Effector memory CD4-positive, alpha-beta T cell (primary cell): ENCODE measurements around the gene SLC17A1.

Source experiments
- DNase-seq, 3 donors: peaks; one replicate each; pipeline ENCODE4 v3.0.0-alpha.2; 2020
- H3K27ac ChIP-seq: 2 replicates; pipeline ENCODE4 v1.7.0; 2013; ENCODE audit warnings: mild to moderate bottlenecking, low read length, moderate library complexity; ENCODE audit not compliant: insufficient read depth, poor library complexity, severe bottlenecking
- H3K27me3 ChIP-seq: replicated peaks from 2 replicates; pipeline ENCODE4 v1.7.0; 2013; ENCODE audit warnings: mild to moderate bottlenecking, low read length; ENCODE audit not compliant: insufficient read depth, control insufficient read depth, poor library complexity, severe bottlenecking
- H3K36me3 ChIP-seq: 2 replicates; pipeline ENCODE4 v1.7.0; 2013; ENCODE audit warnings: mild to moderate bottlenecking, low read length, moderate library complexity; ENCODE audit not compliant: control insufficient read depth, insufficient read depth
- H3K4me1 ChIP-seq: 2 replicates; pipeline ENCODE4 v1.7.0; 2013; ENCODE audit warnings: low read length, mild to moderate bottlenecking; ENCODE audit not compliant: control insufficient read depth, insufficient read depth, poor library complexity, severe bottlenecking
- H3K4me3 ChIP-seq: 2 replicates; pipeline ENCODE4 v1.7.0; 2013; ENCODE audit warnings: low read length, low read depth, mild to moderate bottlenecking; ENCODE audit not compliant: insufficient read depth, poor library complexity, severe bottlenecking
- H3K9me3 ChIP-seq: 2 replicates; pipeline ENCODE4 v1.7.0; 2013; ENCODE audit warnings: mild to moderate bottlenecking, low read length, moderate library complexity; ENCODE audit not compliant: control insufficient read depth

Gene SLC17A1

DNA sequence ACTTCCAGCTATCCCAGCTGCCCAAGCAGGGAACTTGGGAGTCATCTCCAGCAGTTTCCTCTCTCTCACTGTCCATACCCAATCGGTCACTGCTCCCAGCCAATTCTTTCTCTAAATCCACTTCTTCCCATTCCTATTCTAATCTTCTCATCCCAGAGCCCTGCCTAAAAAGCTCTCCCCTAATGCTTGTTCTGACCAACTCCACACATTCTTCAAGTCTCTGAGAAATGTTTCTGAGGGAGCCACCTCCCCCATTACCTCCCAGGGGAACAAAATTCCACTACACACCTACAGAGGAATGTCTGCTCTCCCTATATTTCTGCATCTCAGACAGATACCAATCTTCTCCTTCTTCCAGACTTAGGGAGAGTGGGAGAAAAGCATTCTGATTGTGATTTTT lies 63.3 kb downstream of the SLC17A1 start:
- Histone ChIP-seq H3K4me3 (no peak overlapping the region), H3K36me3 (no peaks in the 10 kb centered on the region), H3K27me3 (peaks cover 7% of the 10 kb centered on the region), H3K27ac (no peak overlapping the region), H3K4me1 (no peaks in the 10 kb centered on the region), H3K9me3 (no peaks in the 10 kb centered on the region)
- DNase-seq = no peak

DNA sequence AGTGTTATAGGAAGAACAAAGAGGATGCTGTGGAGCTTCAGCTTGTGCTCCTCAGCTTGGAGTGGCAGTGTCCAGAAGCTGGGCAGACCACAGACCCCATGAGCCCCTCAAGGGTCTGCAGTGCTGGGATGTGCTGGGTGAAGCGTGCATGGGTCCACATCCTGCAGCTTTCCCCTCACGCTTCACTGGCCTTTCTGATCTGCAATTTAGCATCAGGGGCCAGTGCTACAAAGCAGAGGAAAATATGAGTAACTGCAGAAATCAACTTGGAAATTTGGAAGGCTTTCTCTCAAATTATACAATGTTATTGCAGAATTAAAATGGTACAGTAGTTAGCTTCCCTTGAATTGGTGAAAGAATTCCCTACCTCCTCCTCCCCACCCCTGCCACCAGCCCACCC lies 67.2 kb downstream of the SLC17A1 start:
- H3K27ac ChIP-seq = no peak overlapping the region
- no peaks in the 10 kb centered on the region for H3K9me3 ChIP-seq
- no peaks in the 10 kb centered on the region for H3K36me3 ChIP-seq
- DNase-seq = no peak
- no peak overlapping the region for H3K4me3 ChIP-seq
- H3K27me3 ChIP-seq = peaks cover 7% of the 10 kb centered on the region
- H3K4me1 ChIP-seq = no peaks in the 10 kb centered on the region

DNA sequence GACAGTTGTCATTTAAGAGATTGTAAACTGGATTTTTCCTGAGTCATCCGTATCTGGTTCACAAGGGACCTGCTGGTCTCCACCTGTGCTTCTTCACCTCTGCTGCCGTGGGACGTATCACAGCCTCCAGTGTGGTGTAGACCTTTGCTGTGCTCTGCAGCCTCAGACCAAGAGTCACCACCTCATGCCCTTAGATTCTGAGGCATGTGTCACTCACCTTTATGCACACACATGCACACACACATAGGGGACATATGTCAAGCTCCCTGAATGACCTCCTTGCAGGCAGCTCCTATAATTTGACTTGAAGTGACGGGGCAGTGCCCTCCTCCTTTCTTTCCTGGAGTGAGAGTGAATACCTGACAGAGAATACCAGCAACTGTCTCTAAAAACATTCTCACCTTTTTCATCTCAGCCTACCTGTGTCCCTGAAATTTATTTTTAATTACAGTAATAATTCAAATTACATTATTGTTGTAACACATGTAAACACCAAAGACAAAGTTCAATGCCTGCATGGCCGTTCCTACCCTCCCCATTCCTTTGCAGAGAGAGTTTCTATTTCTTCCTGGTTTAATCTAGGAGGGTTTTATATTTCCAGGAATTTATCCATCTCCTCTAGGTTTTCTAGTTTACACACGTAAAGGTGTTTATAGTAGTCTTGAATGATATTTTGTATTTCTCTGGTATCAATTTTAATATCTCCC lies 73.8 kb downstream of the SLC17A1 start:
- no peak for DNase-seq
- H3K27ac ChIP-seq = no peak overlapping the region
- no peaks in the 10 kb centered on the region for H3K36me3 ChIP-seq
- H3K4me3 ChIP-seq = no peak overlapping the region
- peaks cover 5% of the 10 kb centered on the region for H3K27me3 ChIP-seq
- no peaks in the 10 kb centered on the region for H3K9me3 ChIP-seq
- H3K4me1 ChIP-seq = no peaks in the 10 kb centered on the region

DNA sequence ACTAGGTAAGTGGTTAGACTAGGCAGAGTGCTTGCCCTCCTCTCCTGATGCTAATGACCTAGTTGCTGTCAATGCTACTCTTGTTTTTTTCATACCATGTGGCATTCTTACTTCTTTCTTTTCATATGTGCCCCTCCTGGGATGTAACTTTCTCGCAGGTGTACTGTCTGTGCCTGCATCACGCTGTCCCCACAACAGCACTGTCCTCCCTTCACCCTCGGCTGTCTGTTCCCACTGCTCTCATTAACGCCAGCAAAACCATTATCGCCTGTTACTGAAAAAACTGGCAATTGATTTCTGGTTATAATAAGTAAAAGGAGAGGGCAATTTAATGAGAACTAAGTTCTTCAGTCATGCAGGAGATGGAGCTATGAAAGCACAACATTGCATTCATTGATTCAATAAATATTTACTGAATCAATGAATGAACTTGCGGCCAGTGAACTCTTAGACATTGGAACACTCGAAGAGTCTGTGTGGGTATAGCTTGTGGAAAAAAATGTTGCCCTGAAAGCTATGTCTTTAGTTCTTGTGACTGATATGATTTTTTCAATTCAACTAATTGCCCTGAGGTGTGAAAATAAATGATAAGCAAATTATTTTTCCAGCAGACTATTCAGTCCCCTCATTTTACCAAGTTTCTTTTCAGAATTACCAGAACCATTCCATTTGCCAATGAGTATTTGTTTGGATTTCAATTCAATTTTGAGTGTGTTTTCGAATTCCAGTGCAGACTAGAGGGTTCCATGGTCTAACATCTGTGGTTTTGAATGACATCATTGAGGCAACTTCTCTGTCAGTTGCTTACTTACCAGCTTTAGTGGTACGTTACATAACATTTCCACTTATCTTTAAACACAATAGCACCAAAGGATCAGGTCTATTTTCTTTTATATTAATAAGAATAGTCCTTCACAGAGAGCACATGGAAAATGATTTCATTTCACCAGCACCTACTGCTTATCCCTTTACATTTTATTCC lies 75.2 kb downstream of the SLC17A1 start:
- H3K9me3 ChIP-seq = no peaks in the 10 kb centered on the region
- no peaks in the 10 kb centered on the region for H3K4me1 ChIP-seq
- H3K36me3 ChIP-seq = no peaks in the 10 kb centered on the region
- no peak for DNase-seq
- H3K27ac ChIP-seq = no peak overlapping the region
- H3K27me3 ChIP-seq = peaks cover 5% of the 10 kb centered on the region
- H3K4me3 ChIP-seq = no peak overlapping the region

DNA sequence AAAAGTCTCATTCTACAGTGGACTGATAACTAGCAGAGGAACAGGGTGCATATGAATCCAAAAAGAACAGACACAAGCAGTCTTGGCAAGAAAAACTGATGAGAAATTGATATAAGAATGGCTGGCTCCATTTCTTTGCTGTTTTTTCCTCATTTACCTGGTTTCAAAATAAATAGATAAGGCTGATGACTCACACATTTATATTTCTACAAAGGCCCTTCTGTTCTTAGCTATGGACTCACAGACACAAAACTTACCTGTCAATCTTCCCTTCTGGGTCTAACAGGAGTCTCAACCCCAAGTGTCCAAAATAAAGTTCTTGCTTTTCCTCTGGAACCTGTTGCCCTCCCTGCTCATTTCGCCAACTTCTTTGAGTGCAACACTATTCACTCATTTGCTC lies 76.4 kb downstream of the SLC17A1 start:
- H3K4me3 ChIP-seq = no peak overlapping the region
- peaks cover 5% of the 10 kb centered on the region for H3K27me3 ChIP-seq
- no peaks in the 10 kb centered on the region for H3K4me1 ChIP-seq
- no peaks in the 10 kb centered on the region for H3K36me3 ChIP-seq
- no peaks in the 10 kb centered on the region for H3K9me3 ChIP-seq
- DNase-seq = no peak
- no peak overlapping the region for H3K27ac ChIP-seq

GRCh38 chr6:25754535-25754934 lies 77.3 kb downstream of the SLC17A1 start, which contains the start of gene SLC17A4:
TSS of gene SLC17A4 (plus strand) at chr6:25754742. CDS start at chr6:25761963, 7,221 bp downstream.
- H3K27ac ChIP-seq = no peak within 1 kb of the TSS
- H3K4me3 ChIP-seq = no peak within 1 kb of the TSS
- H3K9me3 ChIP-seq = no peaks in the 10 kb centered on the region
- DNase-seq = no peak
- H3K27me3 ChIP-seq = peaks cover 4% of the 10 kb centered on the region
- no peaks in the 10 kb centered on the region for H3K4me1 ChIP-seq
- no peaks in the 10 kb centered on the region for H3K36me3 ChIP-seq

GRCh38 chr6:25753079-25753478 lies 78.8 kb downstream of the SLC17A1 start:
- Histone ChIP-seq H3K36me3 (no peaks in the 10 kb centered on the region), H3K27ac (no peak overlapping the region), H3K4me3 (no peak overlapping the region), H3K9me3 (no peaks in the 10 kb centered on the region), H3K27me3 (peaks cover 3% of the 10 kb centered on the region), H3K4me1 (no peaks in the 10 kb centered on the region)
- no peak for DNase-seq

DNA sequence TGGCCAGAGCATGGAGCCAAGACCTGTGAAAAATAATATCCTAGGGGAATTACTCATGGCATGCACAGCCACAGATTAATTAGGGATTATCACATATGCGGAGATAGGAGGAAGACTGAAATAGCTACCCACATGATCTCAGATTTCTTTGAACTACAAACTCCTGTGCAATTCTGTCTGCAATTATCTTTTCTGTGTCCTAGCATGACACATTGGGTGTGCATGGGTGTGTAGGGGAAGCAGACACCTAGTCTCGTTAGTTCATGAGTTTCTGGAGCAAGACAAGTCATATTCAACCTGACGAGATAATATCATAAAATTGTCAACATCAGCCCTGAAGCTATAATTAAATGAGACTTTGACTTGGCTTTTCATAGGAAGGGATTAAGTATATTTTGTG lies 80.9 kb downstream of the SLC17A1 start:
- no peaks in the 10 kb centered on the region for H3K36me3 ChIP-seq
- no peak overlapping the region for H3K27ac ChIP-seq
- DNase-seq = no peak
- H3K27me3 ChIP-seq = no peaks in the 10 kb centered on the region
- H3K9me3 ChIP-seq = no peaks in the 10 kb centered on the region
- no peak overlapping the region for H3K4me3 ChIP-seq
- no peaks in the 10 kb centered on the region for H3K4me1 ChIP-seq

- Histone ChIP-seq H3K9me3 (no peaks in the 10 kb centered on the region), H3K4me1 (no peaks in the 10 kb centered on the region)
- DNase-seq = no peak
These were observed 82.0 kb downstream of the SLC17A1 start for GRCh38 chr6:25749837-25750236.

More at GRCh38 chr6:25749837-25750236, 82.0 kb downstream of the SLC17A1 start:
- Histone ChIP-seq H3K27me3 (no peaks in the 10 kb centered on the region), H3K4me3 (no peak overlapping the region), H3K36me3 (no peaks in the 10 kb centered on the region), H3K27ac (no peak overlapping the region)
